T-cell (primary cell): ENCODE measurements around the gene ANKRD62. TPM values are rescaled to one million over a fixed set of nuclear protein-coding genes. Genes with fewer than 3 reads are reported as not detected.

Experiments
- ATAC-seq, 4 experiments: fragments of 200-7000 bp in 3 of 4; fragments of 150-1000 bp in 1 of 4; cut with Tn5 transposase; replicated peaks in 1 of 4; 1 replicate in 3 of 4; 2 replicates in 1 of 4; pipeline ENCODE4 v1.10.0; 2021; ENCODE audit warnings: moderate library complexity in 3 of 4, mild to moderate bottlenecking in 2 of 4, moderate number of reproducible peaks in 1 of 4
- CTCF ChIA-PET, 2 donors: fragments of 300-600 bp; sonication (Branson Sonifier 250); formaldehyde crosslinking; loops; one replicate each; lab custom pipeline; 2022; ENCODE audit warnings: antibody characterized with exemption in 2 of 2; lab: Charles Lee
- POLR2A ChIA-PET, 2 donors: fragments of 300-600 bp; sonication (Branson Sonifier 250); formaldehyde crosslinking; loops; one replicate each; lab custom pipeline; 2022; ENCODE audit warnings: antibody characterized with exemption in 2 of 2; lab: Charles Lee
- DNase-seq, 35 experiments: peaks; one replicate each; pipeline versions ENCODE4 v3.0.0 to v3.0.0-alpha.2; 2013 to 2023
- H3K27ac ChIP-seq: one replicate; pipeline ENCODE4 v1.5.1; 2013; ENCODE audit warnings: low read length
- H3K27me3 ChIP-seq, 2 experiments: replicated peaks in 1 of 2; 1 replicate in 1 of 2; 2 replicates in 1 of 2; pipeline versions ENCODE4 v1.6.1 to v1.7.0; 2013; ENCODE audit warnings: low read length in 1 of 2, mixed read lengths in 1 of 2; ENCODE audit not compliant: control insufficient read depth in 2 of 2, insufficient read depth in 2 of 2; ENCODE audit errors: extremely low read depth in 1 of 2
- H3K36me3 ChIP-seq, 2 donors: 1 replicate in 1 of 2; 2 replicates in 1 of 2; pipeline versions ENCODE4 v1.6.1 to v1.7.0; 2013; ENCODE audit warnings: low read length in 1 of 2; ENCODE audit not compliant: control insufficient read depth in 2 of 2, insufficient read depth in 1 of 2; ENCODE audit errors: extremely low read depth in 1 of 2
- H3K4me1 ChIP-seq, 2 experiments: 1 replicate in 1 of 2; 2 replicates in 1 of 2; pipeline versions ENCODE4 v1.6.1 to v1.7.0; 2013; ENCODE audit warnings: low read length in 2 of 2, mixed read lengths in 1 of 2; ENCODE audit not compliant: insufficient read depth in 2 of 2, control insufficient read depth in 1 of 2; ENCODE audit errors: extremely low read depth in 1 of 2
- H3K4me3 ChIP-seq, 2 donors: 1 replicate in 1 of 2; 2 replicates in 1 of 2; pipeline versions ENCODE4 v1.5.1 to v1.7.0; 2013; ENCODE audit warnings: mild to moderate bottlenecking in 2 of 2, low read length in 1 of 2, moderate library complexity in 1 of 2; ENCODE audit not compliant: control insufficient read depth in 1 of 2; ENCODE audit errors: extremely low read depth in 1 of 2
- H3K9me3 ChIP-seq: 2 replicates; pipeline ENCODE4 v1.7.0; 2013
- H3K27ac Mint-ChIP-seq, 2 donors: one replicate each; pipeline ENCODE4 v1.8.0; 2020 to 2021; ENCODE audit warnings: mild to moderate bottlenecking in 2 of 2, mixed read lengths in 2 of 2
- H3K27me3 Mint-ChIP-seq, 2 donors: one replicate each; pipeline ENCODE4 v1.8.0; 2021 to 2022; ENCODE audit warnings: mixed read lengths in 2 of 2
- H3K36me3 Mint-ChIP-seq: one replicate; pipeline ENCODE4 v1.8.0; 2021; ENCODE audit warnings: mixed read lengths
- H3K4me1 Mint-ChIP-seq, 3 donors: one replicate each; pipeline ENCODE4 v1.8.0; 2020 to 2022; ENCODE audit warnings: mixed read lengths in 3 of 3, mild to moderate bottlenecking in 1 of 3
- H3K4me3 Mint-ChIP-seq, 3 donors: one replicate each; pipeline ENCODE4 v1.8.0; 2020 to 2022; ENCODE audit warnings: mild to moderate bottlenecking in 3 of 3, mixed read lengths in 3 of 3, moderate library complexity in 3 of 3
- H3K9me3 Mint-ChIP-seq, 3 donors: one replicate each; pipeline ENCODE4 v1.8.0; 2020 to 2022; ENCODE audit warnings: mixed read lengths in 3 of 3
- WGBS: methylation state at CpG from one replicate; pipeline ENCODE4 v1.1.5; 2013; ENCODE audit warnings: missing lambda C conversion rate; ENCODE audit not compliant: insufficient coverage; 5-methylcytosine and 5-hydroxymethylcytosine counted together
- total RNA-seq, 35 experiments: library from RNA in 6 of 35; stranded (reverse) in 6 of 35; fragments of 120-200 nt in 1 of 35; gene quantifications; one replicate each; pipeline versions ENCODE4 v1.2.1 to v1.2.4 and lab custom pipeline; 2013 to 2026

Gene ANKRD62
- total RNA-seq, 5 donors from 2014 or later (not counting 1 experiment from before 2014, with no cell fraction given) = not detected

DNA sequence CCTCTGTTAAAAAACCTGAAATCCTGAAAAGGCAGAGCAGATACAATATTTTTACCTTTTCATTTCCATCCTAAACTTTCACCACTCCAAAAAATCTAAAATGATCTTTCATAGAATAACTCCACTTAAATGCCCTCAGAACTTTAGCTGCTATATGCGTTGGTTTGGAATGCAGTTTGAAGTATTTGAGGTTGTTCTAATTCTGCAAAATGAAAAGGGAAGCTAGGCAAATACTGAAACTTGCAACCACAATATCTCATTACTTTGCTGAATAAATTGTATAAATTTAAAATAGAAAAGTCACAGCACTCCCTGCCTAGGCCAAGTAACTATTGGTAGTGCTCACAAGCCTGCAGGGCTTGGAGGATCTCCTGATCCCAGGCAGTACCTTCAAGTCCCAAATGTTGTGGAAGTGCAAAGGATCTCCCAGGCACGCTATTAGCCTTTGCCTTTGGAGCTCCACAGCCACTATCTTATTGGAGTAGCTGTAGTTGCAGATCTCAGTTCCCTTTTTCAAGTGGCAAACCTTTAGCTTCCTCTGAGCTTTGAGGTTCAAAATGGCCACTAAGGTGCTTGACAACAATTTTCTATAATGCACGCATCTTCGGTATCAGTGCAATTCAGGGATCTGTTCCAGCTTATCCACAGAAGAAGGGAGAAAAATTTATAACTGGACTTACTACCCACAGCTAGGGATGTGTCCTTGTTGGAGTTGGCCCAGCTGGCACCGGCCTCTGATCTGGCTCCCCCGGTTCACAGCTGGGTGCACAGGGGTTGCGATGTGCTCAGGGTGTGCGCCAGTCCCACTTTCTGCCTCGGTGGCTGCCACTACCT, 43.4 kb upstream of the ANKRD62 start:
- no peaks in the 10 kb centered on the region for H3K36me3 ChIP-seq
- H3K27ac ChIP-seq = no peak overlapping the region
- Mint-ChIP-seq H3K9me3 (no peaks in the 10 kb centered on the region), H3K36me3 (no peaks in the 10 kb centered on the region), H3K27ac (no peak overlapping the region), H3K27me3 (peaks cover 4 to 13% of the 10 kb centered on the region in 2 donors), H3K4me1 (peaks cover 0 to 4% (median 0%) of the 10 kb centered on the region in 3 donors), H3K4me3 (no peak overlapping the region)
- 74% methylated on average over 4 of the region's 9 CpGs for WGBS
- no peak overlapping the region for H3K4me3 ChIP-seq
- H3K27me3 ChIP-seq = peaks cover 0 to 12% of the 10 kb centered on the region in 2 experiments
- CTCF ChIA-PET = interaction anchor here (0.5 to 1.5 kb wide), 2 partner anchors 11 to 111 kb away, joined by 3 to 4 read pairs; no protein-coding TSS in a partner anchor
- POLR2A ChIA-PET = no interaction called here
- ATAC-seq (no peak), DNase-seq (no peak)
- H3K9me3 ChIP-seq = no peaks in the 10 kb centered on the region
- no peaks in the 10 kb centered on the region for H3K4me1 ChIP-seq

DNA sequence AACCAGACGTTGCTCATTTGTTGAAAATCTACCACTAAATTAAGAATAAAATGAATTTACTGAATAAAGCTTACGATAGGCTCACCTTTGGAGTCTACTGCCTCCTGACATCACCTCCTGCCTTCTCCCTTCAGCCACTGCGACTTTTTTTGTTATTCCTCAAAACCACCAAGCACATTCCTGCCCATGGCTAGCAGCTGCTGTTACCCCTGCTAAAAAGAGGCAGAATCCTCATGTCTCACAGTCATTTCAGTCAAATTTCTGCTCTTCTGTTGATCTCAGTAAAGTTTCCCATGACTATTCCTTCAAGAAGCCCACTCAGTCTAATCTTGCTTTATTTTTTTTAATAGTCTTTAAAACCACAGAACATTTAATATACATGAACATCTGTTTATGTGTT, 40.8 kb upstream of the ANKRD62 start:
- Mint-ChIP-seq H3K27me3 (peaks cover 0 to 7% of the 10 kb centered on the region in 2 donors), H3K27ac (no peak overlapping the region), H3K9me3 (no peaks in the 10 kb centered on the region), H3K36me3 (no peaks in the 10 kb centered on the region), H3K4me1 (peaks cover 0 to 4% (median 0%) of the 10 kb centered on the region in 3 donors), H3K4me3 (no peak overlapping the region)
- POLR2A ChIA-PET = no interaction called here
- WGBS = 69% methylated on average over 2 of the region's 3 CpGs
- no peak for ATAC-seq
- CTCF ChIA-PET = no interaction called here
- Histone ChIP-seq H3K36me3 (no peaks in the 10 kb centered on the region), H3K27me3 (peaks cover 0 to 12% of the 10 kb centered on the region in 2 experiments), H3K9me3 (no peaks in the 10 kb centered on the region), H3K27ac (no peak overlapping the region), H3K4me1 (no peaks in the 10 kb centered on the region), H3K4me3 (no peak overlapping the region)
- DNase-seq = no peak

DNA sequence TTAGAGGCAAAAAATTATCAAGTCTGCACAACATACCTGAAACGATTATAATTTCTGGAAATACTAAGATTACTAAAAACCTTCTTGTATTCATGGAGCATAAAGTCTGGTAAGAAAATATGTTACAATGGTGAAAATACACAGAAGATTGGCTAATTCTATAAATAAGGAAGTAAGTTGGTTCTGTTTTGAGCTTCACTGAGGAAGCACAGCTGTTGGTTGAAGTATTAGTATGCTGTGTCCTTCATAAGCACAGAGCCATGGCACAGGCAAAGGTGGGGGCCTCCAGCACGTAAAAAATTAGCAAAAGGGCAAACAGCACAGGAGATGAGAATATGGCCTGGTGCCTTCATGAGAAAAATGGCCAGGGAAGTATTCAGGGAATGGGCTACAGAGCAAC, 40.4 kb upstream of the ANKRD62 start:
- ChIA-PET POLR2A (no interaction called here), CTCF (no interaction called here)
- ATAC-seq = no peak
- H3K4me3 Mint-ChIP-seq = no peak overlapping the region
- H3K4me1 ChIP-seq = no peaks in the 10 kb centered on the region
- H3K27ac Mint-ChIP-seq = no peak overlapping the region
- H3K27ac ChIP-seq = no peak overlapping the region
- H3K27me3 ChIP-seq = peaks cover 0 to 12% of the 10 kb centered on the region in 2 experiments
- DNase-seq = no peak
- no CpG with 5 or more reads among the region's 2 CpGs for WGBS
- no peaks in the 10 kb centered on the region for H3K36me3 ChIP-seq
- no peaks in the 10 kb centered on the region for H3K36me3 Mint-ChIP-seq
- H3K4me1 Mint-ChIP-seq = peaks cover 0 to 4% (median 0%) of the 10 kb centered on the region in 3 donors
- peaks cover 0 to 7% of the 10 kb centered on the region in 2 donors for H3K27me3 Mint-ChIP-seq
- H3K4me3 ChIP-seq = no peak overlapping the region
- H3K9me3 ChIP-seq = no peaks in the 10 kb centered on the region
- no peaks in the 10 kb centered on the region for H3K9me3 Mint-ChIP-seq

- 75% methylated on average over 11 of the region's 14 CpGs for WGBS
- ChIA-PET POLR2A (no interaction called here), CTCF (no interaction called here)
- ATAC-seq (no peak), DNase-seq (no peak)
- H3K36me3 ChIP-seq = no peaks in the 10 kb centered on the region
- Mint-ChIP-seq H3K4me1 (no peaks in the 10 kb centered on the region), H3K27me3 (peaks cover 0 to 7% of the 10 kb centered on the region in 2 donors), H3K9me3 (no peaks in the 10 kb centered on the region), H3K27ac (no peak overlapping the region), H3K36me3 (no peaks in the 10 kb centered on the region), H3K4me3 (no peak overlapping the region)
- no peaks in the 10 kb centered on the region for H3K4me1 ChIP-seq
- no peak overlapping the region for H3K27ac ChIP-seq
- H3K9me3 ChIP-seq = no peaks in the 10 kb centered on the region
- no peak overlapping the region for H3K4me3 ChIP-seq
- peaks cover 0 to 12% of the 10 kb centered on the region in 2 experiments for H3K27me3 ChIP-seq
Measured at GRCh38 chr18:12056034-12056883, 37.4 kb upstream of the ANKRD62 start.

DNA sequence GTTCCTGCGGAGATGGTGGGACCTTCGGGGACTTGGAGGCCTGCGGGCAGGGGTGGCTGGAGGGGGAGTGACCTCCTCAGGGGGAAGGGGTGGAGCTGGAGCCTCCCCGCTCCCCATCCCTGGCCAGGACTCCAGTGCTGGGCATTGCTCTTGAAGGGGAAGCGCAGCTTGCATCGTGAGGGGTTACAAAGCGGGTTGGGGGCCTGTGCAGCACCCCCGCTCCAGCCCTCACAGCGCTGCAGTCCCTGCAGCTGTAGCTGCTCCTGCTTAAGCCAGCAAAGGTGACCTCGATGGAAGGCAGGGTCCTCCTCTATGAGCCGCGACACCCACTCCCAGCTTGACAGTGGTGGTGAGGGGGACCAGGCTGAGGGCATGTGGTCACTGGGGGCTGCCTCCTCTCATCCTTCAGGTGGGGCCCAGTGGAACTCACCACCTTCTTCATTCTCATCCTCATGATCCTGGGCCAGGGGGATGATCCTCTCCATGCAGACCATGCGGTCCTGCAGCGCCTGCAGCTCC, 36.7 kb upstream of the ANKRD62 start:
- no peak overlapping the region for H3K4me3 ChIP-seq
- H3K27ac ChIP-seq = no peak overlapping the region
- no peaks in the 10 kb centered on the region for H3K4me1 Mint-ChIP-seq
- H3K9me3 Mint-ChIP-seq = no peaks in the 10 kb centered on the region
- H3K36me3 Mint-ChIP-seq = no peaks in the 10 kb centered on the region
- H3K4me3 Mint-ChIP-seq = no peak overlapping the region
- peaks cover 0 to 7% of the 10 kb centered on the region in 2 donors for H3K27me3 Mint-ChIP-seq
- no peaks in the 10 kb centered on the region for H3K9me3 ChIP-seq
- peaks cover 0 to 12% of the 10 kb centered on the region in 2 experiments for H3K27me3 ChIP-seq
- ATAC-seq (no peak), DNase-seq (no peak)
- no peaks in the 10 kb centered on the region for H3K36me3 ChIP-seq
- CTCF ChIA-PET = no interaction called here
- no peak overlapping the region for H3K27ac Mint-ChIP-seq
- 83% methylated on average over 9 of the region's 14 CpGs for WGBS
- POLR2A ChIA-PET = no interaction called here
- H3K4me1 ChIP-seq = no peaks in the 10 kb centered on the region

DNA sequence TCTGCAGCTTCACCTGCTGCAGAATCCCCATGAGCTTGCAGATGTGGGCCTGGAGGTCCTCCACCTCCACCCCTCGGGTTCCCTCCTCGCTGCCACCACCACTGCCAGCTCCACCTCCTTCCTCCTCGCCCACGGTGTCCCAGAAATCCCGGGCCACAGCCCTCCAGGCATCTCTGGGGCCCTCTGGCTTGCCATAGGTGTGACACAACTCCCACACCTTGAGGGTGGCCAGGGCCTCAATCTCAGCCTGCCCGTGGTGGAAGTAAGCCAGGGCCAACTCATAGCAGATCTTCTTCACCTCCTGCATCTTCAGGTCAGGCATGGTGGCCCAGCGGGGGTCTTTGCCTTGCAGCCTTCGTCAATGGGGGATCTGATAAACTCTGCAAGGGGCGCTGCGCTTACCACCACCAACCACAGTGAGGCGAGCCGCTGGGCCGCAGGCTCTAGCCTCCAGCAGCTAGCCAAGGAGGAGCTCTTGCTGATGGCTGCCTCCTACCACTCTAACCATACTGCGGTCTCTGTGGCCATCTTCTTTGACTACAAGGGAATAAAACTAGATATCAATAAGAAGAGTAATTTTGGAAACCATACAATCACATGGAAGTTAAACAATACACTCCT, 36.1 kb upstream of the ANKRD62 start:
- no peak for ATAC-seq
- no peaks in the 10 kb centered on the region for H3K36me3 Mint-ChIP-seq
- H3K27me3 Mint-ChIP-seq = peaks cover 0 to 7% of the 10 kb centered on the region in 2 donors
- no peak overlapping the region for H3K27ac ChIP-seq
- no peaks in the 10 kb centered on the region for H3K9me3 ChIP-seq
- H3K4me3 ChIP-seq = no peak overlapping the region
- WGBS = 69% methylated on average over 5 of the region's 14 CpGs
- H3K4me3 Mint-ChIP-seq = no peak overlapping the region
- H3K4me1 ChIP-seq = no peaks in the 10 kb centered on the region
- POLR2A ChIA-PET = no interaction called here
- H3K27ac Mint-ChIP-seq = no peak overlapping the region
- H3K27me3 ChIP-seq = peaks cover 0 to 12% of the 10 kb centered on the region in 2 experiments
- no peaks in the 10 kb centered on the region for H3K36me3 ChIP-seq
- H3K4me1 Mint-ChIP-seq = no peaks in the 10 kb centered on the region
- DNase-seq = no peak
- CTCF ChIA-PET = no interaction called here
- H3K9me3 Mint-ChIP-seq = no peaks in the 10 kb centered on the region
